GM12878 (cell line): ENCODE results near the gene ATP2C2. TPM values are rescaled to one million over a fixed set of nuclear protein-coding genes. Genes with fewer than 3 reads are reported as not detected.

Experiments
- ATAC-seq: fragments of 200-7000 bp; cut with Tn5 transposase; 3 replicates; pipeline ENCODE4 v1.9.1; 2020; ENCODE audit warnings: mild to moderate bottlenecking, moderate library complexity
- BruUV-seq: library from RNA; stranded (reverse); fragments of 400-500 nt; replicated peaks from 2 replicates; lab custom pipeline; 2021; lab: Mats Ljungman, UMichigan
- CTCF ChIA-PET: fragments of 300-600 bp; sonication (Branson Sonifier 250); formaldehyde crosslinking; extraction: SDS; loops from one replicate; lab custom pipeline; 2021; ENCODE audit warnings: inconsistent platforms; lab: Yijun Ruan, JAX
- POLR2A ChIA-PET: fragments of 350-600 bp; formaldehyde crosslinking; extraction: SDS; loops from one replicate; lab custom pipeline; 2021; ENCODE audit warnings: inconsistent platforms; lab: Charles Lee
- RAD21 ChIA-PET: fragments of 300-600 bp; sonication (Branson Sonifier 250); formaldehyde crosslinking; loops from one replicate; lab custom pipeline; 2023; ENCODE audit warnings: antibody characterized with exemption; ENCODE audit not compliant: unreplicated experiment; lab: Charles Lee
- SMC1A ChIA-PET: fragments of 300-600 bp; sonication (Branson Sonifier 250); formaldehyde crosslinking; loops from one replicate; lab custom pipeline; 2023; ENCODE audit not compliant: unreplicated experiment, uncharacterized antibody; lab: Charles Lee
- DNase-seq: peaks from one replicate; pipeline ENCODE4 v3.0.0-alpha.2; 2011; ENCODE audit warnings: low read depth, low spot score
- FAIRE-seq: peaks from 3 replicates; lab custom pipeline; 2011; peaks lifted over from hg19 to GRCh38; lab: Jason Lieb, UNC
- H2AFZ ChIP-seq: 2 replicates; pipeline ENCODE4 v1.6.0; 2011; ENCODE audit warnings: low read depth, low read length, control low read depth; ENCODE audit not compliant: control insufficient read depth
- H3K27ac ChIP-seq: 2 replicates; pipeline ENCODE4 v1.5.1; 2011; ENCODE audit warnings: control low read depth; ENCODE audit not compliant: control insufficient read depth, insufficient read depth
- H3K27me3 ChIP-seq, 2 experiments: replicated peaks in 1 of 2; 2 replicates each; pipeline versions ENCODE4 v1.6.0 to v1.6.1; 2011; ENCODE audit warnings: low read length in 1 of 2; ENCODE audit not compliant: control insufficient read depth in 2 of 2, insufficient read depth in 2 of 2
- H3K36me3 ChIP-seq, 2 experiments: 2 replicates each; pipeline ENCODE4 v1.5.1; 2011; ENCODE audit warnings: low read length in 1 of 2; ENCODE audit not compliant: control insufficient read depth in 2 of 2, insufficient read depth in 2 of 2
- H3K4me1 ChIP-seq: 2 replicates; pipeline ENCODE4 v1.6.1; 2011; ENCODE audit warnings: mild to moderate bottlenecking, low read length, moderate library complexity, mixed read lengths; ENCODE audit not compliant: control insufficient read depth, insufficient read depth
- H3K4me2 ChIP-seq: 2 replicates; pipeline ENCODE4 v1.6.0; 2011; ENCODE audit warnings: control low read depth; ENCODE audit not compliant: control insufficient read depth, insufficient read depth
- H3K4me3 ChIP-seq: fragments of 200-600 bp; sonication (generic); 2 replicates; pipeline ENCODE4 v1.5.1; 2016
- H3K79me2 ChIP-seq: 2 replicates; pipeline ENCODE4 v1.6.0; 2011; ENCODE audit warnings: low read length; ENCODE audit not compliant: control insufficient read depth, insufficient read depth
- H3K9ac ChIP-seq: 2 replicates; pipeline ENCODE4 v1.8.0; 2011; ENCODE audit warnings: low read length, control low read depth, mixed read lengths; ENCODE audit not compliant: control insufficient read depth, insufficient read depth
- H3K9me3 ChIP-seq: replicated peaks from 3 replicates; pipeline ENCODE4 v1.5.1; 2011; ENCODE audit warnings: mild to moderate bottlenecking, low read length; ENCODE audit not compliant: control insufficient read depth, insufficient read depth
- H4K20me1 ChIP-seq: 2 replicates; pipeline ENCODE4 v1.6.0; 2011; ENCODE audit not compliant: control insufficient read depth, insufficient read depth
- BCL11A ChIP-seq: IDR thresholded peaks from 2 replicates; pipeline ENCODE4 v1.6.1; 2011; ENCODE audit warnings: low read depth, low read length
- BCLAF1 ChIP-seq: fragments of 450-650 bp; IDR thresholded peaks from 2 replicates; pipeline ENCODE4 v1.6.1; 2017; ENCODE audit warnings: antibody characterized with exemption, mild to moderate bottlenecking, moderate library complexity
- E2F4 ChIP-seq: IDR thresholded peaks from 2 replicates; pipeline ENCODE4 v1.6.1; 2012; ENCODE audit warnings: low read depth, low read length, improper control_type of control experiment
- EP300 ChIP-seq, 2 experiments: fragments of 150-350 bp in 1 of 2; IDR thresholded peaks; 2 replicates each; pipeline ENCODE4 v1.6.1; 2011 to 2012; ENCODE audit warnings: low read depth in 2 of 2, low read length in 2 of 2, borderline replicate concordance in 1 of 2, improper control_type of control experiment in 1 of 2, inconsistent platforms in 1 of 2; ENCODE audit not compliant: control insufficient read depth in 1 of 2
- HDAC6 ChIP-seq: fragments of 200-600 bp; sonication (generic); IDR thresholded peaks from one replicate; pipeline ENCODE4 v1.8.0; 2017; ENCODE audit warnings: antibody characterized with exemption; ENCODE audit not compliant: unreplicated experiment
- KAT2A ChIP-seq: conservative IDR thresholded peaks from 2 replicates; pipeline ENCODE4 v1.6.1; 2011; ENCODE audit warnings: low read depth, low read length; ENCODE audit not compliant: control insufficient read depth
- POLR2AphosphoS2 ChIP-seq: IDR thresholded peaks from 2 replicates; pipeline ENCODE4 v1.6.1; 2011; ENCODE audit warnings: low read depth, mild to moderate bottlenecking, low read length, improper control_type of control experiment, moderate library complexity
- POU2F2 ChIP-seq: IDR thresholded peaks from 3 replicates; pipeline ENCODE4 v1.6.1; 2011; ENCODE audit warnings: low read depth, mild to moderate bottlenecking, low read length, borderline replicate concordance
- RUNX3 ChIP-seq: IDR thresholded peaks from 2 replicates; pipeline ENCODE4 v1.6.1; 2012; ENCODE audit warnings: low read length, inconsistent platforms
- SMARCA5 ChIP-seq: fragments of 450-650 bp; IDR thresholded peaks from 2 replicates; pipeline ENCODE4 v1.6.1; 2017; ENCODE audit warnings: mild to moderate bottlenecking
- SREBF2 ChIP-seq: IDR thresholded peaks from 2 replicates; pipeline ENCODE4 v1.6.1; 2012; ENCODE audit warnings: mild to moderate bottlenecking, low read length
- TCF7 ChIP-seq: IDR thresholded peaks from 2 replicates; pipeline ENCODE4 v1.6.1; 2014; ENCODE audit warnings: antibody characterized with exemption, borderline replicate concordance
- ZNF687 ChIP-seq: fragments of 450-650 bp; IDR thresholded peaks from 2 replicates; pipeline ENCODE4 v1.6.1; 2017; ENCODE audit warnings: mild to moderate bottlenecking, moderate library complexity
- WGBS: methylation state at CpG from one replicate; pipeline ENCODE4 v1.1.6; 2016; ENCODE audit warnings: low lambda C conversion rate; ENCODE audit not compliant: insufficient replicate concordance, insufficient coverage; ENCODE audit errors: missing lambda C conversion rate; 5-methylcytosine and 5-hydroxymethylcytosine counted together
- in situ Hi-C: fragments of 300-500 bp; cut with MboI; formaldehyde crosslinking; loops from 9 replicates; pipeline ENCODE4 v1.14.3; 2018; ENCODE audit warnings: mixed read lengths
- intact Hi-C: fragments of 100-400 bp; cut with micrococcal nuclease; formaldehyde crosslinking; loops from one replicate; pipeline ENCODE4 v1.14.2; 2022; ENCODE audit not compliant: unreplicated experiment
- polyA plus RNA-seq, 11 experiments: library from polyadenylated mRNA; depleted of rRNA in 4 of 11; unstranded in 6 of 11; stranded (reverse) in 5 of 11; fragments of >200 nt; fragmentation: Nextera tagmentation in 4 of 11; fragmentation: Illumina TruSeq in 1 of 11; extraction: Ambion mirVana in 4 of 11; extraction: Trizol in 1 of 11; gene quantifications; 1 replicate in 1 of 11; 2 replicates in 10 of 11; pipeline versions ENCODE4 v1.2.1 to v1.2.3, GENCODE V29; 2011 to 2016; ENCODE audit warnings: inconsistent platforms in 2 of 11, missing spikeins in 2 of 11, low read depth in 1 of 11
- total RNA-seq, 4 experiments: library from RNA; depleted of rRNA in 3 of 4; stranded (reverse); fragments of >200 nt in 3 of 4; fragmentation: Illumina TruSeq in 1 of 4; extraction: Trizol in 1 of 4; gene quantifications; 2 replicates each; pipeline versions ENCODE4 v1.2.1 to v1.2.3, GENCODE V29; 2013 to 2021

The ATP2C2 gene
- total and polyA plus RNA-seq, 10 of the 15 experiments (the other 5 are each of a cell fraction or from before 2014, with no cell fraction given), result 0.05 to 0.19 TPM; not detected in 8

GRCh38 chr16:84499638-84500037, 131.3 kb downstream of the ATP2C2 start:
- Histone ChIP-seq H3K4me2 (no peak overlapping the region), H3K79me2 (peaks cover 6% of the 10 kb centered on the region), H2AFZ (no peak overlapping the region), H3K36me3 (0 out of 4 replicates have a peak, but pooled peaks cover 0 to 2% of the 10 kb centered on the region in 2 experiments), H4K20me1 (no peaks in the 10 kb centered on the region), H3K27me3 (no peaks in the 10 kb centered on the region), H3K4me1 (peaks cover 8% of the 10 kb centered on the region), H3K4me3 (no peak overlapping the region), H3K9me3 (no peaks in the 10 kb centered on the region; the same call in 2 of the 3 replicates)
- ChIA-PET SMC1A (no interaction called here), POLR2A (no interaction called here), CTCF (no interaction called here), RAD21 (no interaction called here)
- DNase-seq (no peak), FAIRE-seq (no peak)
- BruUV-seq, result no TSS peak
- WGBS, result 90% methylated on average over 15 of the region's 15 CpGs
- in situ Hi-C loops, result loop anchor here (25.0 kb wide), 1 partner anchor 463 kb away; no protein-coding TSS in a partner anchor
- TF ChIP-seq KAT2A, result no peak
- no peak for TF ChIP-seq EP300 (IDR thresholded peaks at IDR 0.05; ENCODE audit: borderline replicate concordance in 1 of 2, control insufficient read depth in 1 of 2, low read depth in 2 of 2, low read length in 2 of 2)
- TF ChIP-seq POU2F2, result no peak
- TF ChIP-seq SMARCA5, result no peak
- TF ChIP-seq POLR2AphosphoS2, result no peak
- no peak for TF ChIP-seq BCLAF1
- TF ChIP-seq SREBF2, result no peak
- no peak for TF ChIP-seq ZNF687
- TF ChIP-seq BCL11A, result no peak
- no peak for TF ChIP-seq E2F4
- TF ChIP-seq HDAC6, result no peak
- no peak for TF ChIP-seq TCF7
- no peak for TF ChIP-seq RUNX3
- TF ChIP-seq, all 136 proteins: peak for 0
- H3K9ac ChIP-seq, result no peak overlapping the region
- intact Hi-C loops, result loop anchor here (10.0 kb wide), 1 partner anchor 545 kb away; the partner anchor contains the start of gene OSGIN1
- no peak overlapping the region for H3K27ac ChIP-seq
- no peak for ATAC-seq
